GM21367 (cell line): ENCODE measurements around the gene ZNF407.

ENCODE experiments used
- ATAC-seq: cut with Tn5 transposase; IDR thresholded peaks from one replicate; pipeline ENCODE4 v1.9.1; 2021; ENCODE audit not compliant: unreplicated experiment

The ZNF407 gene

DNA sequence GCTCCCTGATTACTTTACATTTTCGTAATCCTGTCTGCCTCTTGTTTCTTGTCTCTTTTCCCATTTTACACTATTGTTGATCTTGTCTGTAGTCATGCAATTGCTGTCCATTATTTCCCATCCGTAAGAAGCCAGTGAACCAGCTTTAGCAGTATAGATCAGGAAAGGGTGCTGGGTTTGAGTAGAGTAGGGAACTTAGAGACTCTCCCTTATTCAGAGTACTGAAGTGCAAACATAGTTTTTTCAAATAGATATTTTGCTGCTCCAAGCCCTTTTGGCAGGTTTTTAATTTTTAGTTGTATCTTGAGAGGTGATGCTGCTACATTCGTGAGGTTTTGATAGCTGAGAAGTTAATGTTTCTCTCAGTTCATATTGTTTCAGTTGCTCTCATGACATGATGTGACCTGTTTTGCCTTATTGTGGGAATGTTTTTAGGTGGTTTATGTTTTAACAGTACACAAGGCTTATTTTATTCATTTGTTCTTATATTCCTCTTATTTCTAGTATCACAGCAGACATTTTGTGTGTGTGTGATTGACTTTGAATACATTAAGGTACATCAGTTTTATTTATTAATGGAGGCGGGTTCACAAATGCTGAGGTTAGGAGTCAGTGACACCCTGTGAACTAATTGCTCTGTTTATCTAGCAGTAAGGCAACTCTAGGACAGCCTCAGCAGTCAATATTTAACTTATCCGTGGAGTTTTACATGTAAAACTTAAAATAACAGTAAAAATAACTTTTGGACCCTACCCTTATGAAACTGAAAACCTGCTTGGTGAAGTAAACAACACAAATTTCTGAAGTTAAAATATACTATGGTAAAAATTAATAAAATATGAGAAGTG, 118.4 kb downstream of the ZNF407 start:
- ATAC-seq = no peak

DNA sequence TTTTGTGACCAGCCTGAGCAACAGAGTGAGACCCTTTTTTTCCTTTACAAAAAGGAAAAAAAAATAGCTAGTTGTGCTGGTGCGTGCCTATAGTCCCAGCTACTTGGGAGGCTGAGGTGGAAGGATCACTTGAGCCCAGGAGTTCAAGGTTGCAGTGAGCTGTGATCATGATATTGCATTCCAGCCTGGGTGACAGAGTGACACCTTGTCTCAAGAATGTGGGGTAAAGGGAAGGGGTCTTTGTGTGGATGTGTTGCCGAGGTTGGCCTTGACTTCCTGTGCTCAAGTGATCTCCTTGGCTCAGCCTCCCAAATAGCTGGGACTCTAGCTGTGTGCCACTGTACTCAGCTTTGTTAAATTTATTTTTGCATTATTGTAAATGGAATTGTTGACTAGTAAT, 120.6 kb downstream of the ZNF407 start:
- ATAC-seq = no peak

DNA sequence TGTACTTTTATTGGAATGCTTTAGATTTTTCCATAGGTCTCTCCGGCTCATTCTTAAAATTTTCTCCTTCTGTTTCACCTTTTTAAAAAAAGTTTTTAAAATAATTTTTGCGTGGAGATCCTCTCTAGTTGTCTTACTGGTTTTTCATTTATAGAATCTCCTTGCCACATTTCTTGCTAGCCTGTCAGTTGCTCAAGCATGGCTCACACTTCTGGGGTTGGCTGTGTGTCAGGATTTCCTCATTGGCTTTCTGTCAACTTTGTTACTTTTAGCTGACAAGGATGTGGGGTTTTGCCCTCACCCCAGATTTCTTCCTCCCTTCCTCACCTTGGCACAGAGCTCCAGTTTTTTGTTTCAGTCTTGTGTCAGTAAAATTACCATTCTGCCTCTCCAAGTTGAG, 124.6 kb downstream of the ZNF407 start:
- no peak for ATAC-seq

DNA sequence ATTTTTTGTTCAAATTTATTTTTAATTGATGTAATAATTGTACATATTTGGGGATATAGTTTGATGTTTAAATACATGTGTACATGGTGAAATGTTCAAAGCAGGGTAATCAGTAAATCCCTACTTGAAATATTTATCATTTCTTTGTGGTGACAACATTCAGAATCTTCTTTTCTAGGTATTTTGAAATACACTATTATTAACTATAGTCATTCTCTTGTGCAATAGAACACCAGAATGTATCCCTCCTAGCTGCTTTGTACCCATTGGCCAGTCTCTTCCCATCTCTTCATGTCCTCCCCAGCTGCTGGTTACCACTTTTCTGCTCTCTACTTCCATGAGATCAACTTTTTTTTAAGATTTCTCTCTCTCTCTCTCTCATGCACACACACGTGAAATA, 126.5 kb downstream of the ZNF407 start:
- ATAC-seq = no peak

DNA sequence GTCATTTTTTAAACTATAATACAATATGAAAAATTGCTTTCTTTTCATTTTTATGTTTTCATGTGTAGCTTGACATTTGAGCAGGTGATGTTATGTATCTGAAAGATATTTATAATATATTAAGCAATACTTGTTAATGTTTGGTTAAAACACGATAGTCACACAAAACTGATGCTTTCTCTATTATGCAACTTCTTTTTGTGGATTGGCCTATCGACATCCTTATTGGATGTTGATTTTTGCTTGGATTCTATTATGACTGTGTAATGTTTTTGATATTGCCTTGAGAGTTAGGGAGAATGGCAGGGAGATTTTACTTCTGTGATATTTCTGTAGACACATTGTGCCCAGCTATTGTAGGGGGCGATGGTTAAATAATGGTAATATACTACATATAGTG, 128.0 kb downstream of the ZNF407 start:
- ATAC-seq = no peak

DNA sequence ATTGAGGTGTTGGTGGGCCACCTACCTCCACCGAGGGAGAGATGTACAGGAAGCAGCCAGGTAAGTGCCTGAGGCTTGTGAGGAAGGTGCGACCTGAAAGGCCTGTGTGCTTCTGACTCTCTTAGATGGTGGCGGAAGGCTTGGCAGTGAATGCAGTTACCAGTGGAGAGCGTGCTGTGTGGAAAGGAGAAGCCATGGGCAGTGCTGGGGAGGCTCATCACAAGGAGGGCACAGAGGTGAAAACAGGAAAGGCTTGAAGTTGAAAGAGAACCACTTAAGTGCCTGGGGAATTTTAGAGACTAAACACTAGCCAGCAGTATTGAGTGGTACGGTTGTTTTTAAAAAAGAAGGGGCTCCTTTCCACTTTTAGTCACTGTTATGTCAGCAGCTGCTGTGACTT, 130.9 kb downstream of the ZNF407 start:
- no peak for ATAC-seq

DNA sequence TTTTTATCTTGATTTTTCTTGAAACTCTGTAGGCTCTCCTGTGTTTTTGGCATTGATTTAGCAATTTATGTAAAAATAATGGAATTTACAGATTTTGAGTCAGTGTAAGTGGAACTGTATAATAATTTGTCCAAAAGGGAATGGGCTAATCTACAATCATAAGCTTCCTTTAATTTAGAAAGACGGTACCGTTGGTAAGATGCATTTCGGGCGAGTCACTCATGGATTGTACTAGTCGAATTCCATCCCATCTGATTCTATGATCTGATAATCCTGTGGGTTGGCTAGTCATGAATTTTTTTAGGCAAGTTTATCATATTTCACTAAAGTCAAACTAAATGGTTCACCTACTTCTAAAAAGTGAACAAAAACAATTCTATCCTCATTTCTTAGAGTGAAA, 133.4 kb downstream of the ZNF407 start:
- no peak for ATAC-seq

DNA sequence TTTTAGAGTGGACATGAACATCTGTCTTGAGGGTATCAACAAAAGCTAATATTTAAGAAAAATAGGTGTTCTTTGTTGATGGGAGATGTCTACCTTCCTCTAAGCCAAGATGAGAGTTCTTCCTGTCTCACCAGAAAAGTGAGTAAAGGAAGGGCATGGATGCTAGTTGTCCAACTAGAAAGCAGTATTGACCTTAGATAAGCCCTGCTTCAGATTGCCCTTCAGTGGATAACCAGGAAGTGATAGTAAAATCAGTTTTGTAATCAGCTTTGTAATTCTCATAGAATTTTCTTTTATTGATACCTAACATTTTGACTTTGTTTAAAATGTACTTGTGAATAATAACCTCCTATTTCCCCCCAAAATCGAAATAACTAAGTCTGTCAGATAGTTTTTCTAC, 134.7 kb downstream of the ZNF407 start:
- no peak for ATAC-seq

DNA sequence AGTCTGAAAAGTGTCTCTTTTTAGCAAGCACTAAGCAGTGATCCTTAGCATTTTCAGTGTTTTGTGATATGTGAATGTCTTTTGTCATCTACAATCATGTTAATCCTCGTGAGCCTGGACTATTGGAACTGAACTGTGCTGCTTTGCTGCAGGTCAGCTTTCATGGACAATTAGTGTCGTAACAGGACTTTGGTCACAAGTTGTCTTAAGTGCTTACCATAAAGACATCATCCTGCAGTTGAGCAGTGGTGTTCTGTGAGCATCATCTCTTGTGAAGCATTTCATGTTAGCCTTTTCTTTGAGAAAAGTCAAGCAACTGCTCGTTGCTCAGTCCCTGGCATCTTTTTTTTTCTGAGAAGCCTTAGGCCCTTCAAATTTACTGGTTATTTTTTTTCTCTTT, 135.9 kb downstream of the ZNF407 start:
- no peak for ATAC-seq

DNA sequence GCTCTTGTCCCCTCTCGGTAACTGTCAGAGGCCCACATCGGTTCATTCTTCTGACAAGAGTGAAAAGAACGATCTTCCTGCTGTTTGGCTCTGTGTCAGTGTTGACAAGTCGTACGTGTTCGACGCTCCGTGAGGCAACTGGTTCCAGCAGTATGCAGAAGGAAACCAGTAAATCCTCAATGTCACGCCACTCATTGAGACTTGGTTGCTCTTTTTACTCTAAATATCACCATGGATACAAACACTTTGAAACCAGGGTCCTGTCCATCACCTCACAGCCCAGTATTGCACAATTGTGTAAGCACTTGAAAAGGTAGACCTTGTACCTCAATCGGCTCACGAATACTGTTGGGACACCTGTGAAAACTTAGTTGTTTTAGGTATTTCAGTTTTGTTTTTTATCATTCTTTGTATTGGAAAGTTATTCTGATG, 136.4 kb downstream of the ZNF407 start:
- no peak for ATAC-seq

DNA sequence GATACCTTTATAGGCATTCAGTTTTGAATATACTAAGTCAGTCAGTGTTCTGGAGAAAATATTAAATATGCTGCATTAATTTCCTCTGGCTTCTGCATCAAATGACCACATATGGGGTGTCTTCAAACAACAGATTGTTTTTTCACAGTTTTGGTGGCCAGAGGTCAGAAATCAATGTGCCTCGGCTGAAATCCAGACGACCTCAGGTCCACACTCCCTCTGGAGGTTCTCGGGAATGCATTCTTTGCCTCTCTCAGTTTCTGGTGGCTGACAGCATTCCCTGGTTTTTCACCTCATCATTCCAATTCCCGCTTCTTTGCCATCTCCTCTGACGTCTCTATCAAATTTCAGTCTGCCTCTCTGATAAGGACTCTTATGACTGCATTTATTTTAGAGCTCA, 142.3 kb downstream of the ZNF407 start:
- no peak for ATAC-seq

DNA sequence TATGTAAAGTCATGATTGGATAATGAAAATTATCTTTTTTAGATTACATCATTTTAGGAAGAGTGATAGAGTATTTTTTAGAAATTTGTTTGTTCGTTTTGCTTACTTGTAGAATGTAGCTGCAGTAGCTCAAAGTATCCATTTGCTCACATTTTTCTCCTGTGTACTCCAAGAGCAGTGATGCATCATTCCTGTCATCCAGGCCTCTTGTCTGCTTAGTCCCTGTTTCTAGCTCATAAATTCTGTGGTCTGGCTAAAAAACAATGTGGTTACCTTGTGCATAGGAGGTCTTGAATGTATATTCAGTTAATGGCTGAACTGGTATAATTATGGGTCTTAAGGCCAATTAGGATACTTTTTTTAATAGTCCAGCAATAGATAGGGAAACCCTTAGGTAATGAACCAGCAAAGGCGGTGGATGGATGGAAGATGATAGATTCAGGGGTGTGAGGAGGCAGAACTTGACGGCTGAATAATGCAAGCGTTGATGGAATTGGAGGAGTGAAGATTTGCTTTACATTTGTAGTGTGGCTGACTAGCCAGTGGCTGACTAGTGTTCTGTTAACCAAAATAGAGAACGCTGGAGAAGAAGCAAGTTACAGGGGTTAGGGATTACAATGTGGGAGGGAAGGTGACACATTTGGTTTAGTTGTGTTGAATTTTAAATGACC, 145.0 kb downstream of the ZNF407 start:
- no peak for ATAC-seq

DNA sequence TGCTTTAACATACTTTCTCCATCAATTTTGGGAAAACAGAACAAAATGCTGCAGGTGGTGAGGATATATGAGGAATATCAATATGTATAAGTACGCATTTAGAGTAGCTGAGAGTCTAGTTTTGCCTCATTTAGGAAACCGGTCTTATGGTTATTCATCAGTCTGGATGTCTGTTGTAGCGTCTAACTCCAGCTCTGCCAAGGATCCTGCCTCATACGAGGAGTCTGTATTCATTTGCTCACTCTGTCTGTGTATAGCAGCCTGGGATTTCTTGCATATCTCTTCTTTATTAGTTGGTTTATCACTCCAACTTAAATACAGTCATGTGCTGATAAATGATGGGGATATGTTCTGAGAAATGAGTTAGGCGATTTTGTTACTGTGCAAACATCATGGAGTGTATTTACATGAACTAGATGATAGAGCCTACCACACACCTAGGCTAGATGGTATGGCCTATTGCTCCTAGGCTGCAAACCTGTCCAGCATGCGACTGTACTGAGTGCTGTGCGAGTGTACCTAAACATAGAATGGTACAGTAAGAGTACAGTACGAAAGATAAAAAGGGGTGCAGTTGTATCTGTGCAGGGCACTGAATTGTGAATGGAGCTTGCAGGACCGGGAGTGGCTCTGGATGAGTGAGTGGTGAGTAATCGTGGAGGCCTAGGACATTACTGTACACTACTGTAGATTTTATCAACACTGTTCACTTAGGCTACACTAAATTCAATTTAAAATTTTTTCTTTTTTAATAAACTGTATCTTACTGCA, 148.1 kb downstream of the ZNF407 start:
- no peak for ATAC-seq

DNA sequence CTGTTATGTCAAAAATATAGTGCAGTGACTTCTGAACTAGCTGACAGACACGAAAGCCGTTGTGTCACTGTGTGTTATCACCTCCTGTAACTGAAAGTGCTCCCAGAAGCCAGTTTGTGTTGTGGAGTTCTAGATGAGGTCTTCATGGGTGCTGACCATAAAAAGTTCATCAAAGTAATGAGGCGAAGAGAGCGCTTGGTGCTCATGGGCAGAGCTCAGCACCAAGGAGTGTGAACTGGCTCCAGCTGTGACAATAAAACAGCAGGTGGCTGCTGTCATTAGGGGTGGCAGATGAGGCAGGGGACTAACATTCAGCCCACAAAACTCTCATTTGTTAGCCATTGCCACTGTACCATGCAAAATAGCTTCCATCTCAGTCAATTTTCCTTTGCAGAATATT, 151.1 kb downstream of the ZNF407 start:
- no peak for ATAC-seq

DNA sequence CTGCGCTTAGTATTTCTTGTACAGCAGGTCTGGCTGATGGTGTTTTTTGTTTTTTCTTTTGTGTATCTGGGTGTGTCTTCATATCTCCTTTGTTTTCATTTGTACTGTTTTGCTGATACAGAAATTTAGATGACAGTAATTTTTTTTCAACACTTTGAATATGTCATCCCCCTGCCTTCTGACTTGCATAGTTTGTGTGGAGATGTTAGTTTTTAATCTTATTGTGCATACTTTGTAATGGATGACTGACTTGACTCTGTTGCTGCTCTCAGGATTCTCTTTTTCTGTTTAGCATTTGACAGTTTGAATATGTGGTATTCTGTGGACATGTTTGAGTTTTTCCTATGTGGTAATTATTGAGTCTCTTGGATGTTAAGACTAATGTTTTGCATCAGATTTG, 161.3 kb downstream of the ZNF407 start:
- ATAC-seq = no peak

DNA sequence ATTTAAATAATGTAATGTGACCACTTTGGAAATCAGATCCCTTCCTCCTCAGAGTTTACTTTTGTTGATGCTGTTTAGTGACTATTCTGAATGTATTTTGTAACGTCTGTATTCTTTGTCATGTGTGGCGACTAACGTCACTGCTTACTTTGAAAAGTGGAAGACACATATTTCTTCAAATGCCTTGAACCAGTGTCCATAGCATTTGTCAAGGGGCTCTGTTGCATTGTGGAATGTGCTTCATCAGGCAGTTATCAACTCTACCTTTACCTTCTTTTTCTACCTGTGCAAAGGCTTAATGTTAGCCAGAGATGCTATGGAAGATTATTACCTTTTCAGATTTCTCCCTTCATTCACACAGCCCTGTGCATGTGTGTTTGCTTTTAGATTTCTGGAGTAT, 162.4 kb downstream of the ZNF407 start:
- no peak for ATAC-seq

DNA sequence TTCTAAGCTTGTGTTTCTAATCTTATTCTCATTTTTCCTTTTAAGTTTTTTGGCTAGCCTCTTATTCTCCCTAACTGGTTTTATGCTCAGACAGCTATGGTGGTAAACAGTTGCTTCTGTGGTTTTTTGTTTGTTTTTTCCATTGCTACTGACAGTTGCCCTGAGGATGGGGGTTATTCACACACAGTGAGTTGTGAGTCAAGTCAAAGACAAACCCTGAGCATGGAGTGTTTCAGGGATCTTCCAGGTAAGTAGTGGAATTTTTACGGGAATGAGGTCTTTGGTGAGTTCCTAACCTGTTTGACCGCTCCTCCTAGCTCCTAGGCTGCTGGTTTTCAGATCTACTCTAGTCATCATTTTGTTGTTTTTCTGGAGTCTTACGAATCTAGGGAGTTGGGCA, 162.8 kb downstream of the ZNF407 start:
- no peak for ATAC-seq

DNA sequence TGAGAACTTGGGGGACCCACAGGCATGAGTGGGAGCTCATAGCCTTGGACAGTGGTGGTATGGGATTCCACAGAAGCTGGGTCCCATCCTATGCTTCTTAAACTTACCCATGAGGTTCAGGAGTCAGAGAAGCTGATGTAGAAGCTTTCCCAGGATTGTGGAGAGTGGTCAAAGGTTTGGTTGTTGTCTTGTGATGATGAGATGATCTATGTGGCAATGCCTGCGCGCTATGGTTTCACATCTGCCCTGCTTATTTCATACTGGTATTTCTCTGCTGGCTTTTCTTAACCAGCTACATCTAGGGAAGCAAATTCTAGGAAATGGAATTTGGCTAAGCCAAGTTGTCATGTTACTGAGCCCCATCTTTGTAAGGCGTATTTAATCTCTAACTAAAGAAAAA, 168.6 kb downstream of the ZNF407 start:
- ATAC-seq = no peak

DNA sequence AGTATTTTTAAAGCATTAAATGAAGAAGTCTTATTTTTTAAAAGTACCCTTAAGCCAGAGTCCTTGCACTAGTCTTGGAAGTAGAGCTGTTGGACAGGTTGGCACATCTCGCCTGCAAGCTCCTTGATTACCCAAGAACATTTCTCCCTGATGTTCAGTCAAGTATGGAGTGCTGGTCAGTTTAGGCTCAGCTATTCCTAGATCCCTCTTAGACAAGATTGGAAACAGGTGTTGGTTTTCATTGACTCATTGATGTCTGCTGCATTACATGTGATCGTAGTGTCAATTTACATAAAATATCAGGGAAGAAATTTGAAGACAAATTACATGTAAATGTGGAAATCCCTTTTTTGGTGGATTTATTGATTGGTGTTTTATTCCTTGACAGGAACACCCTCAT, 170.4 kb downstream of the ZNF407 start:
- ATAC-seq = no peak

DNA sequence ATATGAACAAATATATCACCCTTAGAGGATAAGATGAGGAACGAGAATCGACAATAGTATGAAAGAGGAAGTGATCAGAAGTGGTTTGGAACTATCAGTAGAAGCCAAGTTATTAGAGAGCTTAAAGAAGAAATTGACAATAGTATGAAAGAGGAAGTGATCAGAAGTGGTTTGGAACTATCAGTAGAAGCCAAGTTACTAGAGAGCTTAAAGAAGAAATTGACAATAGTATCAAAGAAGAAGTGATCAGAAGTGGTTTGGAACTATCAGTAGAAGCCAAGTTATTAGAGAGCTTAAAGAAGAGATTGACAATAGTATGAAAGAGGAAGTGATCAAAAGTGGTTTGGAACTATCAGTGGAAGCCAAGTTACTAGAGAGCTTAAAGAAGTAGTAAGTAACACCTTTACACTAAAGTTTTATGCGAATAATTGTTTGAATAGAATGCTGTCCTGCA, 175.5 kb downstream of the ZNF407 start:
- peak; percentile 81 for ATAC-seq

DNA sequence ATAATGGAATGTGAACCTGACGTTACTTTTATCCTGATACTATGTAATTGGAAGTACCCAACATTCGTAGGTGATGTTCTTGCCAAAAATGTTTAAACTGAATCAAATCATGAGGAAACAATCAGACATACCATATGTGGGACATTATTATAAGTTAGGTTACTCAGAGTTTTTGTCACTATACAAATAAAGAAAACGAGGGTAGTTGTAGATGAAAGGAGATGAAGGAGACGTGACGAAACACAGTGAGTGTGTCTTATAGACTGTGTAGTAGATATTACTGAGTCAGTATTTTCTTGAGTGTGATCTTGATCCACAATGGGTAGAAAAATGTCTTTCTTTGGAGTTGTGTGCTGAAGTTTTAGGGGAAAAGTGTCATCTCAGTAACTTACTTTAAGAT, 176.8 kb downstream of the ZNF407 start:
- ATAC-seq = no peak

DNA sequence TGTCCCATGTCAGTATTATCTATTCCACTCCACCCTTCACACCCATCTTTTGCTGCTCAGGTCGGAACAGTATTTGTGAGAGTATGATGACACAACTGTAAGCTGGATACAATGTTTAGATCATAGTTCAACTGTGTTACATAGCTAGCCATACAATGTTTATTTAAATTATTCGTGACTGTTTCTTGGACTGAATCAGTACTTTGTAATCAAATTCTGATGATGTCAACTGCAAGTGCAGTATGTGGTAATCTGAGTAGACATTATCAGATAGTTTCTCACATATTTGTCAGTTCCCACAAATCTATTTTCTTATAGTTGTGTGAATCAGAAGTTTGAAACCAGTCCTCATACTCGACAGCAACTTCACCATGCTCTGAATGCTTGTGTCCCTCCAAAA, 177.6 kb downstream of the ZNF407 start:
- no peak for ATAC-seq
